ENCODE measurements around the gene RPH3AL.
"Not testable (repeated sequence)": the region's sequence is repeated elsewhere in the genome, so short reads cannot be mapped to it uniquely, and the experiment has no call there.

Gene RPH3AL

GRCh38 chr17:335691-336090 lies 16.9 kb downstream of the RPH3AL start:
- no peak for DNase-seq

- no peak for DNase-seq
These were observed 17.6 kb downstream of the RPH3AL start for GRCh38 chr17:334974-335481.

DNA sequence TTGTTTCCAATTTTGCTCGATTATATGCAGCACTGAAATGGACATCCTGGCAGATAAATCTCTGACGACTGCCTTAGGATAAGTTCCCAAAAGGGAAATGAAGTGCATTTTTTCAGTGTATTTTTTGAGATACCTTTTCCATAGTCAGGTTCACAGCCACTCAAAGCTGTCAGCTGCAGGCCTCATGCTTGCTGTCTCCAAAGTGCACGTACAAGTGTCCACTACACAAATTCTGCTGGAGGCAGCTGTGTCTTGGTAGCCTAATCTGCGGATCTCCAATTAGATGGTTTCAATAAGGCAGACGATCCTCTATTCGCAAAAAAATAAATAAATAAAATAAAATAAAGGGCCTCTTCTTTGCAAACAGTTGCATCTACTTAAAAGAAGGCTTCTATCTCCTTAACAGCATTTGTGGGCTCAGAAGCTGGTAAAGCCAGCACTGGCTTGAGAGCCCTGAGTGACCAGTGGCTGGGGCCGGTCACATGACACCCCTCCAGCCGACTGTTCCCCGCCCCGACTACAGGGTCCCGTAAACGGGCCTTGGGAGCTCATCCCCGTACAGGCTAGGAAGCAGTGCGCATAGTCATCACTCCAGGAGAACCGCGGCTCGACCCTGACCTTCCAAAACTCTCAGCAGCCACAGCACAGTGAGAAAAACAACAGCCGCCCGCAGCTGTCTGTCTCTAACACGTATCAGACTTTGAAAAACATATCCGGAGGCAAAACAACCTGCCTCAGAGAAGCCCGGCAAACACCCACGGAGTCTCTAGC lies 18.8 kb downstream of the RPH3AL start:
- peak; percentile 57 for DNase-seq

DNA sequence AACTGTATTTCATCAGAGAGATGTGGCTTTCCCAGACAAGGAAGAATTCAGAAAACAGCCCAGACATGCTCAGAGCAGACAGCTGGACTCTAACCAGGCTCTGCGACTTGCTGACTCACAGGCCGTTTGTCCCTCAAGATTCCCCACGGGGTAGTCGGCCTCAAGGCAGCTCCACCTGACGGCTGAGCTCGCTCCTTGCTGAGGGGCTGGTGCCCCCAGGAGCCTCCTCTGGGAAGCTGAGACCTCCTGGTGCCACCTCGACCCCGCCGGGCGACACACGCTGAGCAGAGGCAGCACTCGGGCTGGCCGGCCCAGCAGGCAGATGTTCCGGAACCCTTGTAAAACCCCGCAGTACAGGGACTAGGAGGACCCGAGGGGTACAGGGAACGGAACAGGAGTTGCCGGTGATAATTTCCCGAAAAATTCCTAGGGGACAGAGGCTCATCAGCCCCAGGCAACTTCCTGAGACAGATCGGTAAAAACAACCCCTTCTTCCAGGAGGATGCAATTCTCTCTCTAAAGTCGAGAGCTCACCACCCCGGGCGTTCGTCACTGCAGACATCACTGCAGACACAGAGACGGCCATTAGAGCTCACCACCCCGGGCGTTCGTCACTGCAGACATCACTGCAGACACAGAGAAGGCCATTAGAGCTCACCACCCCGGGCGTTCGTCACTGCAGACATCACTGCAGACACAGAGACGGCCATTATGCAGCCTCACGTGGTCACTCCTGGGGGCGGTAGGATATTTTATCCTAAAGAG lies 19.9 kb downstream of the RPH3AL start:
- DNase-seq: peak; percentile 21

- peak; percentile 30 for DNase-seq
These were observed 20.6 kb downstream of the RPH3AL start for GRCh38 chr17:332023-332422.

DNA sequence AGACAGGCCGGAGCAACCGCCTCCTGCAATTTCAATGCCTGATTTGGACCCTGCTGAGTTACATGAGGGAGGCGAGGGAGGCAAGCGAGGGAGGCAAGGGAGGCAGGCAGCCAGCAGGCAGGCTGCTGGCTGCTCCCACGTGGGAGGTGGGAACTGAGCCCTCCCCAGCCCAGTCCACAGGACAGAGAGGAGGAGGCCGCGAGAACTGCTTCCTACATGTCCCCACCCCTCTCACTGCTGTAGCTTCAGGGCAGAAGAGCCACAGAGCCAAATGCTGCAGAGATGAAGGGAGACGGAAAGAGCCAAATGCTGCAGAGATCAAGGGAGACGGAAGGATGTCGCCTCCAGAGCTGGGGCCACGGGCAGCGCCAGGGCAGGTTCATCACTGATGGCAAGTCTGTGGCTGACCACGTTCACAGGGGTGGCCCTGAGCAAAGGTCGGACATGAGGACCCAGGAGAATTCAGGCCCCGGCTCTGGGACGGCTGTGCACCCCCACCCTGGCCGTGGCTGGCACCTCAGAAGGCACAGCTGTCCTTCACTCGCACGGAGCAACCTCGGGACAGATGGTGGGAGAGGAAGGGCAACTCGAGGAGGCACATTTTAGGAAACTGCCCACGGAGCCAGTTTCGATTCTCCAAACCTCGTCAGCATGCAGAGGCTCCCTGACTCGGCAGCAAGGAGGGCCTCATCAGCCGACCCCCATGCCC lies 21.5 kb downstream of the RPH3AL start:
- DNase-seq: peak; percentile 64

DNA sequence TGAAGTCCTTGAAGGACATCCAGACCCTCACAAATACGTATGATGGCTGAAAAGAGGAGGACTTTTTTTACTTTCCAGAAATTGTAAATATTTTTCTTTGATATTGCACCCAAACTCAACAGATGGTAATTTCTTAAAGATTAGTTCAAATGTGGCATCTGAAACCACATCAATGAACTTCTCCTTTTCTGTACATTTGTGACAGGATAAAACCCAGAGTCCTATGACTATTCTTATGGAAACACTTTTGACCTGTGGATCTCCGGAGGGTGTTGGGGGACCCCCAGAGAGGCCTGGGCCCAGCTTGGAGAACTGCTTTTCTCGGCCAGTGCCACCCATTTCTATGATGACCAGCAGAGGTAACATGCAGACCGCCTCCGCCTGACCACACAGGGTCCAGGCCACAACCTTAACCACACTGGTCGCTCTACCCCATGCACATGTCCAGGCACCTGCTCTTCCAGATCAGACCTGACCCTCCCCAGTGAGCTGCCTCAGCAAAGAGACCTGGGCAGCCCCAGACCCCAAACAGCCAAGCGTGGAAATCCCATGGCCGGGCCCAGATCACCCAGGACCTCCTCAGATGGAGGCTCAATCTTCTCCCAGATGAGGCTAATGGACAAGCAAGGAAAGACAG lies 22.7 kb downstream of the RPH3AL start:
- peak; percentile 38 for DNase-seq

DNA sequence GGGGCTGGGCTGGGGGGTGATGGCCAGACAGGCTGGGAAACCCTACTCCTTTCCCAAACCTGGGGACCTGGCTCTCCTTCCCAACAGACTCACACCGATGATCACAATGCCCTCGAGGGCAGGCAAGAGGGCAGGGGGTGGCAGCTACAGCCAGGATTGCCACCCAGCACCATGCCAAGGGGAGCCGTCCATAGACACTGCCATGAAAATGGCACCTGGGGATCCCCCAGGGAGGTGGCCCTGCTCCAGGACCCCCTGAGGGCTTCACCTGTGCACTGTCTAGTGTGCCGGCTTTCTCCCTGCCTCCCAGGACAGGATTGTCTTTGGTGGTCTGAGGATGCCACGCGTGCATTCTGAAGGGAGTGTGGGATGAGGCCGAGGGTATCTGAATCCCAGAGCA lies 24.6 kb downstream of the RPH3AL start:
- DNase-seq: no peak

GRCh38 chr17:327296-327695 lies 25.3 kb downstream of the RPH3AL start:
- DNase-seq: no peak

DNA sequence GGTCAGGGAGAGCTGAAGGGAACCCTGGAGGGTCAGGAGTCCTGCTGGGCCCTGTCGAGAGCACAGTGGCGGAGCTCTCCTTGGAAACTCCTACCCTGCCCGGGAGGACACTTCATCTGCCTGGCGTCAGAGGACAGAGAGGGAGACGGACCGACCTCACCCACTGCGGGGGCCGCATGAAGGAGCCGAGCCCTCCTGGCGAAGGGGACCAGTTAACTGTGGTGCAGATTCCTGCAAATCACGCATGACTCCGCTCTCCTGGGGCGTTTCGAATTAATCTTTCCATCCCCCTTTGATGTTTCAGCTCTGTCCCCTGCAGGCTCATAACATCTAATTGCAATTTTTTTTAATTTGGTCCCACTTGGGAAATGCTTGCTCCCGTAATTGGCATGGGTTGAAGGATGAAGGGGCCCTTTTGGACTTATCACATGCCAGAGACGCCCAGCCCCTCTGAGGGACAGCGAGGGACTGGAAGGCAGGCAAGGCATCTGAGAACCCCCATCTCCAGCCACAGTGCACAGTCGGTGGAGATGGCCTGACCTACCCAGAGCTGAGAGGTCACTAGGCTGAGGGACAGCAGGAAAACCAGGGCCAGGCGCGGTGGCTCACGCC lies 26.5 kb downstream of the RPH3AL start:
- no peak for DNase-seq

DNA sequence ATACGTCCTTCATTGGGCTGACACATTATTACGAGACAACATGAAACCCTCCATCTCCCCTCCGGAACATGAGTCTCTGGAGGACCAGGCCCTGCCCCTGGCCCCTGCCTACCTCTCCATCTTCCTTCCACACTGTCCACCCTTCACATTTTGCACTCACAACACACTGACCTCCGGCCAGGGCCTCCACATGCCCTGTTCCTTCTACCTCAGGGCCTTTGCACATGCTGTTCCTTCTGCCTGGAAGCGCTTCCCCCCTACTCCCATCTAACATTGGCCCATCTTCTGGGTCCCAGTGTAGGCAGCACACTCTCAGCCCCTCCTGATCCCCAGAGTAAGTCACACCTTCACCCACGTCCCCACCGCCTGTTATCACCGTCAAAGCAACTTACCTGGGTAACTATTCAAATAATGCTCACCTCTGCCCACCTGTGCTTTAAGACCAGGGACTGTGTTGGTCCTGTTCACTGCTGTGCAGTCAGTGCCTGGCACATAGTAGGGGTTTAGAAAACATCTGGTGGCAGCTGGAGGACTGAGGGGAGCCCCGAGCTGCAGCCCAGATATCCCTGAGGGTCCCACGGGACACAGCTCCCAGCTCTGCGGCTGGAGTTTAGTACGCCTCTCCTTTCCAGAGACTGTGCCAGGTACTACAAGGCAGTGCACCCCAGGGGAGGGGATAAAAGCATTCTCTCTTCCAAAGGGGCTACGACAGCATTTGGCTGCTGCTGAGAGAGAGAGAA lies 27.2 kb downstream of the RPH3AL start:
- no peak for DNase-seq

GRCh38 chr17:323721-324571 lies 28.7 kb downstream of the RPH3AL start:
- DNase-seq: peak; percentile 56

DNA sequence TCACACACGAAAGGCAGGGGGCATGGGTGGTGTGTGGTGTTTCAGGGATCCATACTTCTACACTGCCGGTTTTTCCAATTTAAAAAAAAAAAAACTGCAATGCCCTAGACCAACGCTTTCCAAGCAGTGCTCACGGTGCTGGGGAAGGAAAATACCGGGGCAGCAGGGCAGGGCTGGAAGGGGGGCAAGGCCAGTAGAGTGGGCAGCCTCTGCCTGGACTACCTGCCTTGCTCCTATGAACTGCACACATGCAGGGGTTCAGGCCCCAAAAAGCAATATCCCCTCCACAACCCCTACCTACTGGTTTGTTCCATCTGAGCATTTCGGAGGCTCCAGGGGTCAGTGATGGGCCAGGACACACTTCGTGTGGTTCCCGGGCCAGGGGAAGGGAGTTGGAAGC lies 29.4 kb downstream of the RPH3AL start:
- DNase-seq: no peak

- peak; percentile 51 for DNase-seq
These were observed 30.4 kb downstream of the RPH3AL start for GRCh38 chr17:322006-322780.

DNA sequence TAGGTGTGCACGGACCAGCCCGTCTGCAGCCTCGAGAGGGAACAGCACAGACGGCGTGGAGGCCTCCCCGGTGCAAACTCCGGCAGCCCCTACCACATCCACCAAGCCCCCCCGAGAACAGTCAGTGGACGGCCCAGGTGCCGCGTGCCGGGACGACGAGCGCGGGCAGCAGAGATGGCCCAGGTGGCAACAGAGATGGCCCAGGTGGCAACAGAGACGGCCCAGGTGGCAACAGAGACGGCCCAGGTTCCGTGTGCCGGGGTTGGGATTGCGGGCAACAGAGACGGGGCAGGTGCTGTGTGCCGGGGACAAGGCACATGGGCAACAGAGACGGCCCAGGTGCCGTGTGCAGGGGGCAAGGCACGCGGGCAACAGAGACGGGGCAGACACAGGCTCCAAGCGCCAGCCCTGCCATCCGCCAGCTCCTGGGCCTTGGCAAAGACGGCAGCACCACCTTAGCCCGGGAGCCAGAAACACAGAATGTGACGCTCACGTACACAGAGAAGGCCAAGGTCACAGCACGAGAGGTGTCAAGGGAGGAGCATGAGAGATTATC lies 31.1 kb downstream of the RPH3AL start:
- no peak for DNase-seq

GRCh38 chr17:320809-321385 lies 31.7 kb downstream of the RPH3AL start:
- no peak for DNase-seq

GRCh38 chr17:320139-320538 lies 32.5 kb downstream of the RPH3AL start:
- DNase-seq: no peak

DNA sequence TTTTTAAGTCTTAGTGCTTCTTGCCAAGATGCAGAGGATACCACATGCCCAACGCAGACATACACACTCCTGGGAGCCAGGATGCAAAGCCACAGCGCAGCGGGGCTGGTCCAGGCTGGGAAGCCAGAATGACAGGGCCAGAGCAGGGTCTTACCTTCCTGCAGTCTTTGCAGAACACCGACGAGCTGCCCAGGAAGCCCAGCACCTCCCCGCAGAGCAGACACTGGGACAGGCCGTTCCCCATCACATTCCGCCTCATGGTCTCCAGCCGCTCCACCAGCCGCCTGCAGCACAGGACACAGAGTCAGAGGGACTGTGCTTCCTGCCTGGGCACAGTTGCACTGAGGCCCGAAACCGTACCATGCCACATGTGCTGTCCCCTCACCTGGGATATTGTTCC lies 33.3 kb downstream of the RPH3AL start:
- no peak for DNase-seq

DNA sequence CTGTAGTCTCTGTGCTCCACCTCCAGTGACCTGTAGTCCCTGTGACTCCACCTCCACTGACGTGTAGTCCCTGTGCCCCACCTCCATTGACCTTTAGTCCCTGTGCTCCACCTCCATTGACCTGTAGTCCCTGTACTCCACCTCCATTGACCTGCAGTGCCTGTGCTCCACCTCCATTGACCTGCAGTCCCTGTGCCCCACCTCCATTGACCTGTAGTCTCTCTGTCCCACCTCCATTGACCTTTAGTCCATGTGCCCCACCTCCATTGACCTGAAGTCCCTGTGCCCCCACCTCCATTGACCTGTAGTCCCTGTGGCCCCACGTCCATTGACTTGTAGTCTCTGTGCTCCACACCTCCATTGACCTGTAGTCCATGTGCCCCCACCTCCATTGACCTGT lies 35.5 kb downstream of the RPH3AL start:
- DNase-seq: not testable (repeated sequence)
